GM19463 (cell line): ENCODE results near the gene ZNF740.
"Not testable (repeated sequence)": the region's sequence is repeated elsewhere in the genome, so short reads cannot be mapped to it uniquely, and the experiment has no call there.

Experiments used
- ATAC-seq: cut with Tn5 transposase; IDR thresholded peaks from one replicate; pipeline ENCODE4 v1.9.1; 2021; ENCODE audit warnings: mild to moderate bottlenecking, moderate library complexity; ENCODE audit not compliant: unreplicated experiment

ZNF740 gene

GRCh38 chr12:53172352-53172751 is 8.2 kb upstream of the ZNF740 start:
- ATAC-seq, result no peak

GRCh38 chr12:53173085-53173715 is 7.3 kb upstream of the ZNF740 start:
- ATAC-seq, result no peak

GRCh38 chr12:53174881-53175491 is 5.5 kb upstream of the ZNF740 start:
- no peak for ATAC-seq

GRCh38 chr12:53176750-53177149 is 3.8 kb upstream of the ZNF740 start:
- ATAC-seq, result no peak

- ATAC-seq, result not testable (repeated sequence)
Measured at GRCh38 chr12:53177447-53177846, 3.1 kb upstream of the ZNF740 start.

GRCh38 chr12:53178803-53179202 is 1.7 kb upstream of the ZNF740 start:
- ATAC-seq, result not testable (repeated sequence)

- ATAC-seq, result no peak
Measured at GRCh38 chr12:53179687-53180219, 769 bp upstream of the ZNF740 start.

GRCh38 chr12:53180931-53181645 is 566 bp downstream of the ZNF740 start:
- peak; percentile 43 for ATAC-seq

GRCh38 chr12:53181935-53182334 is 1.4 kb downstream of the ZNF740 start:
- ATAC-seq, result no peak

- no peak for ATAC-seq
Measured at GRCh38 chr12:53182903-53183302, 2.4 kb downstream of the ZNF740 start.

GRCh38 chr12:53184828-53185227 is 4.3 kb downstream of the ZNF740 start:
- no peak for ATAC-seq

GRCh38 chr12:53185582-53186153 is 5.1 kb downstream of the ZNF740 start:
- no peak for ATAC-seq

- ATAC-seq, result no peak
Measured at GRCh38 chr12:53186745-53187144, 6.2 kb downstream of the ZNF740 start.

GRCh38 chr12:53187145-53187899 is 6.8 kb downstream of the ZNF740 start:
- no peak for ATAC-seq

- peak; percentile 67 for ATAC-seq
Measured at GRCh38 chr12:53190108-53190729, 9.7 kb downstream of the ZNF740 start.

GRCh38 chr12:53191096-53191884 is 10.8 kb downstream of the ZNF740 start:
- ATAC-seq, result no peak

GRCh38 chr12:53191885-53192530 is 11.5 kb downstream of the ZNF740 start:
- no peak for ATAC-seq

GRCh38 chr12:53192531-53193021 is 12.1 kb downstream of the ZNF740 start:
- no peak for ATAC-seq

GRCh38 chr12:53193040-53193439 is 12.5 kb downstream of the ZNF740 start:
- ATAC-seq, result no peak
